ENCODE measurements around the gene INPP5F. TPM values are rescaled to one million over a fixed set of nuclear protein-coding genes. Genes with fewer than 3 reads are reported as not detected.

Gene INPP5F
- total RNA-seq, 1 donor from 2014 or later, result 11.5 TPM

- no peak overlapping the region for H3K27ac ChIP-seq (ENCODE audit: low read depth, low read length)
- H3K27me3 ChIP-seq (ENCODE audit: control insufficient read depth in 3 of 3, insufficient read depth in 3 of 3, low read length in 3 of 3), result no peaks in the 10 kb centered on the region
- H3K9ac ChIP-seq (ENCODE audit: low read depth in 1 of 3, low read length in 3 of 3), result no peak overlapping the region
- no peak overlapping the region for H3K4me3 ChIP-seq (ENCODE audit: low read length in 3 of 3)
- peaks cover 0 to 5% (median 0%) of the 10 kb centered on the region in 3 donors for H3K4me1 ChIP-seq (ENCODE audit: control insufficient read depth in 3 of 3, insufficient read depth in 3 of 3, low read length in 3 of 3)
- peaks cover 10 to 22% (median 16%) of the 10 kb centered on the region in 3 donors for H3K36me3 ChIP-seq (ENCODE audit: control insufficient read depth in 3 of 3, insufficient read depth in 3 of 3, low read length in 3 of 3)
- H3K9me3 ChIP-seq (ENCODE audit: control insufficient read depth in 3 of 3, low read length in 3 of 3), result no peaks in the 10 kb centered on the region
Observed at GRCh38 chr10:119852277-119852676, 126.4 kb downstream of the INPP5F start.

- no peak overlapping the region for H3K9ac ChIP-seq (ENCODE audit: low read depth in 1 of 3, low read length in 3 of 3)
- no peaks in the 10 kb centered on the region for H3K9me3 ChIP-seq (ENCODE audit: control insufficient read depth in 3 of 3, low read length in 3 of 3)
- no peak overlapping the region for H3K27ac ChIP-seq (ENCODE audit: low read depth, low read length)
- H3K27me3 ChIP-seq (ENCODE audit: control insufficient read depth in 3 of 3, insufficient read depth in 3 of 3, low read length in 3 of 3), result no peaks in the 10 kb centered on the region
- H3K4me3 ChIP-seq (ENCODE audit: low read length in 3 of 3), result no peak overlapping the region
- peaks cover 0 to 5% (median 0%) of the 10 kb centered on the region in 3 donors for H3K4me1 ChIP-seq (ENCODE audit: control insufficient read depth in 3 of 3, insufficient read depth in 3 of 3, low read length in 3 of 3)
- peaks cover 10 to 19% (median 16%) of the 10 kb centered on the region in 3 donors for H3K36me3 ChIP-seq (ENCODE audit: control insufficient read depth in 3 of 3, insufficient read depth in 3 of 3, low read length in 3 of 3)
Observed at GRCh38 chr10:119852822-119853221, 127.0 kb downstream of the INPP5F start.

- Histone ChIP-seq H3K27ac (ENCODE audit: low read depth, low read length) (no peak overlapping the region), H3K36me3 (ENCODE audit: control insufficient read depth in 3 of 3, insufficient read depth in 3 of 3, low read length in 3 of 3) (peaks cover 10 to 24% (median 21%) of the 10 kb centered on the region in 3 donors), H3K9ac (ENCODE audit: low read depth in 1 of 3, low read length in 3 of 3) (no peak overlapping the region), H3K4me3 (ENCODE audit: low read length in 3 of 3) (no peak overlapping the region), H3K4me1 (ENCODE audit: control insufficient read depth in 3 of 3, insufficient read depth in 3 of 3, low read length in 3 of 3) (peaks cover 0 to 5% (median 0%) of the 10 kb centered on the region in 3 donors), H3K9me3 (ENCODE audit: control insufficient read depth in 3 of 3, low read length in 3 of 3) (no peaks in the 10 kb centered on the region), H3K27me3 (ENCODE audit: control insufficient read depth in 3 of 3, insufficient read depth in 3 of 3, low read length in 3 of 3) (no peaks in the 10 kb centered on the region)
Observed at GRCh38 chr10:119853574-119853973, 127.7 kb downstream of the INPP5F start.

- Histone ChIP-seq H3K36me3 (ENCODE audit: control insufficient read depth in 3 of 3, insufficient read depth in 3 of 3, low read length in 3 of 3) (peaks cover 2 to 13% (median 12%) of the 10 kb centered on the region in 3 donors), H3K27me3 (ENCODE audit: control insufficient read depth in 3 of 3, insufficient read depth in 3 of 3, low read length in 3 of 3) (no peaks in the 10 kb centered on the region), H3K27ac (ENCODE audit: low read depth, low read length) (no peak overlapping the region), H3K4me3 (ENCODE audit: low read length in 3 of 3) (no peak overlapping the region), H3K9me3 (ENCODE audit: control insufficient read depth in 3 of 3, low read length in 3 of 3) (no peaks in the 10 kb centered on the region), H3K4me1 (ENCODE audit: control insufficient read depth in 3 of 3, insufficient read depth in 3 of 3, low read length in 3 of 3) (peaks cover 0 to 5% (median 2%) of the 10 kb centered on the region in 3 donors), H3K9ac (ENCODE audit: low read depth in 1 of 3, low read length in 3 of 3) (no peak overlapping the region)
Observed at GRCh38 chr10:119858063-119858462, 132.2 kb downstream of the INPP5F start.

- Histone ChIP-seq H3K9ac (ENCODE audit: low read depth in 1 of 3, low read length in 3 of 3) (no peak overlapping the region), H3K36me3 (ENCODE audit: control insufficient read depth in 3 of 3, insufficient read depth in 3 of 3, low read length in 3 of 3) (peaks cover 0 to 12% (median 10%) of the 10 kb centered on the region in 3 donors), H3K4me3 (ENCODE audit: low read length in 3 of 3) (no peak overlapping the region), H3K9me3 (ENCODE audit: control insufficient read depth in 3 of 3, low read length in 3 of 3) (no peaks in the 10 kb centered on the region), H3K27ac (ENCODE audit: low read depth, low read length) (no peak overlapping the region), H3K27me3 (ENCODE audit: control insufficient read depth in 3 of 3, insufficient read depth in 3 of 3, low read length in 3 of 3) (no peaks in the 10 kb centered on the region), H3K4me1 (ENCODE audit: control insufficient read depth in 3 of 3, insufficient read depth in 3 of 3, low read length in 3 of 3) (peaks cover 0 to 5% (median 0%) of the 10 kb centered on the region in 3 donors)
Observed at GRCh38 chr10:119859420-119860258, 133.8 kb downstream of the INPP5F start.

- no peaks in the 10 kb centered on the region for H3K9me3 ChIP-seq (ENCODE audit: control insufficient read depth in 3 of 3, low read length in 3 of 3)
- no peak overlapping the region for H3K9ac ChIP-seq (ENCODE audit: low read depth in 1 of 3, low read length in 3 of 3)
- no peak overlapping the region for H3K4me3 ChIP-seq (ENCODE audit: low read length in 3 of 3)
- H3K27me3 ChIP-seq (ENCODE audit: control insufficient read depth in 3 of 3, insufficient read depth in 3 of 3, low read length in 3 of 3), result no peaks in the 10 kb centered on the region
- H3K27ac ChIP-seq (ENCODE audit: low read depth, low read length), result no peak overlapping the region
- peaks cover 0 to 10% (median 10%) of the 10 kb centered on the region in 3 donors for H3K36me3 ChIP-seq (ENCODE audit: control insufficient read depth in 3 of 3, insufficient read depth in 3 of 3, low read length in 3 of 3)
- peaks cover 0 to 5% (median 0%) of the 10 kb centered on the region in 3 donors for H3K4me1 ChIP-seq (ENCODE audit: control insufficient read depth in 3 of 3, insufficient read depth in 3 of 3, low read length in 3 of 3)
Observed at GRCh38 chr10:119860866-119861607, 135.2 kb downstream of the INPP5F start.

GRCh38 chr10:119862524-119862923 lies 136.7 kb downstream of the INPP5F start:
- H3K9me3 ChIP-seq (ENCODE audit: control insufficient read depth in 3 of 3, low read length in 3 of 3), result no peaks in the 10 kb centered on the region
- H3K9ac ChIP-seq (ENCODE audit: low read depth in 1 of 3, low read length in 3 of 3), result no peak overlapping the region
- no peak overlapping the region for H3K4me3 ChIP-seq (ENCODE audit: low read length in 3 of 3)
- H3K4me1 ChIP-seq (ENCODE audit: control insufficient read depth in 3 of 3, insufficient read depth in 3 of 3, low read length in 3 of 3), result peaks cover 0 to 5% (median 0%) of the 10 kb centered on the region in 3 donors
- peaks cover 0 to 7% (median 5%) of the 10 kb centered on the region in 3 donors for H3K36me3 ChIP-seq (ENCODE audit: control insufficient read depth in 3 of 3, insufficient read depth in 3 of 3, low read length in 3 of 3)
- no peak overlapping the region for H3K27ac ChIP-seq (ENCODE audit: low read depth, low read length)
- H3K27me3 ChIP-seq (ENCODE audit: control insufficient read depth in 3 of 3, insufficient read depth in 3 of 3, low read length in 3 of 3), result no peaks in the 10 kb centered on the region

GRCh38 chr10:119863951-119864565 lies 138.2 kb downstream of the INPP5F start:
- H3K4me1 ChIP-seq (ENCODE audit: control insufficient read depth in 3 of 3, insufficient read depth in 3 of 3, low read length in 3 of 3), result peaks cover 0 to 5% (median 0%) of the 10 kb centered on the region in 3 donors
- H3K27ac ChIP-seq (ENCODE audit: low read depth, low read length), result no peak overlapping the region
- H3K4me3 ChIP-seq (ENCODE audit: low read length in 3 of 3), result no peak overlapping the region
- no peaks in the 10 kb centered on the region for H3K36me3 ChIP-seq (ENCODE audit: control insufficient read depth in 3 of 3, insufficient read depth in 3 of 3, low read length in 3 of 3)
- no peaks in the 10 kb centered on the region for H3K27me3 ChIP-seq (ENCODE audit: control insufficient read depth in 3 of 3, insufficient read depth in 3 of 3, low read length in 3 of 3)
- no peaks in the 10 kb centered on the region for H3K9me3 ChIP-seq (ENCODE audit: control insufficient read depth in 3 of 3, low read length in 3 of 3)
- H3K9ac ChIP-seq (ENCODE audit: low read depth in 1 of 3, low read length in 3 of 3), result no peak overlapping the region

GRCh38 chr10:119865699-119866240 lies 139.9 kb downstream of the INPP5F start:
- Histone ChIP-seq H3K9me3 (ENCODE audit: control insufficient read depth in 3 of 3, low read length in 3 of 3) (no peaks in the 10 kb centered on the region), H3K9ac (ENCODE audit: low read depth in 1 of 3, low read length in 3 of 3) (no peak overlapping the region), H3K4me3 (ENCODE audit: low read length in 3 of 3) (no peak overlapping the region), H3K27me3 (ENCODE audit: control insufficient read depth in 3 of 3, insufficient read depth in 3 of 3, low read length in 3 of 3) (no peaks in the 10 kb centered on the region), H3K36me3 (ENCODE audit: control insufficient read depth in 3 of 3, insufficient read depth in 3 of 3, low read length in 3 of 3) (no peaks in the 10 kb centered on the region), H3K4me1 (ENCODE audit: control insufficient read depth in 3 of 3, insufficient read depth in 3 of 3, low read length in 3 of 3) (peaks cover 0 to under 1% (median 0%) of the 10 kb centered on the region in 3 donors), H3K27ac (ENCODE audit: low read depth, low read length) (no peak overlapping the region)
